ENCODE data around the gene TRIM65. TPM values are rescaled to one million over a fixed set of nuclear protein-coding genes. Genes with fewer than 3 reads are reported as not detected.

TRIM65 gene
- total and polyA plus RNA-seq, 2 of the 13 experiments (the other 11 are each of a cell fraction or from before 2014, with no cell fraction given), result 10.3 to 22.4 TPM

GRCh38 chr17:75940727-75941441 is 44.1 kb upstream of the TRIM65 start, which contains the start of gene FBF1 (continued):
- TF ChIP-seq ZNF646 (CRISPR knock-in tag; IDR thresholded peaks at IDR 0.05) (0 out of 2 replicates have a peak, but pooled peaks have one; percentile 32), POLR2A (IDR thresholded peaks at IDR 0.05; ENCODE audit: insufficient read depth in 1 of 2, low read depth in 2 of 2, low read length in 2 of 2) (peak; percentile 89 to 94), SETDB1 (CRISPR knock-in tag; IDR thresholded peaks at IDR 0.05; ENCODE audit: borderline replicate concordance) (no peak), ZNF549 (CRISPR knock-in tag; IDR thresholded peaks at IDR 0.05) (no peak; the same call in 1 of the 2 replicates), ZFYVE20 (CRISPR knock-in tag; IDR thresholded peaks at IDR 0.05; ENCODE audit: borderline replicate concordance, low read depth) (peak; percentile 29; the same call in 1 of the 2 replicates), JDP2 (CRISPR knock-in tag; IDR thresholded peaks at IDR 0.05; ENCODE audit: borderline replicate concordance) (no peak; the same call in 1 of the 2 replicates), DNMT1 (CRISPR knock-in tag; IDR thresholded peaks at IDR 0.05) (peak; percentile 93), ZNF614 (CRISPR knock-in tag; IDR thresholded peaks at IDR 0.05; ENCODE audit: borderline replicate concordance) (no peak; the same call in 1 of the 2 replicates), DR1 (CRISPR knock-in tag; IDR thresholded peaks at IDR 0.05) (peak; percentile 89), ZNF224 (CRISPR knock-in tag; IDR thresholded peaks at IDR 0.05) (peak; percentile 58; the same call in 1 of the 2 replicates), SNAPC4 (CRISPR knock-in tag; IDR thresholded peaks at IDR 0.05) (peak; percentile 82), ATAD3A (CRISPR knock-in tag; IDR thresholded peaks at IDR 0.05) (peak; percentile 64; the same call in 1 of the 2 replicates), RAD51 (IDR thresholded peaks at IDR 0.05; ENCODE audit: borderline replicate concordance) (no peak), ZNF124 (CRISPR knock-in tag; IDR thresholded peaks at IDR 0.05) (peak; percentile 98), ZNF749 (CRISPR knock-in tag; IDR thresholded peaks at IDR 0.05; ENCODE audit: borderline replicate concordance) (peak; percentile 97; the same call in 1 of the 2 replicates), ZNF563 (CRISPR knock-in tag; IDR thresholded peaks at IDR 0.05) (peak; percentile 92), TRIM24 (CRISPR knock-in tag; IDR thresholded peaks at IDR 0.05) (no peak), MLX (CRISPR knock-in tag; IDR thresholded peaks at IDR 0.05) (peak; percentile 46; the same call in 1 of the 2 replicates)

All from HepG2 (cell line).